ENCODE measurements around the gene METAP2.

The METAP2 gene

GRCh38 chr12:95473884-95474659 is at the start of gene METAP2 (continued):
- no peak for TF ChIP-seq ZNF175 (tag by site-specific recombination; IDR thresholded peaks at IDR 0.05)
- TF ChIP-seq SCRT2 (tag by site-specific recombination; IDR thresholded peaks at IDR 0.05) = no peak
- TF ChIP-seq ZNF596 (tag by site-specific recombination; IDR thresholded peaks at IDR 0.05) = no peak
- 0 out of 2 replicates have a peak, but pooled peaks have one; percentile 45 for TF ChIP-seq REST (tag by site-specific recombination; IDR thresholded peaks at IDR 0.05)
- no peak for TF ChIP-seq ZSCAN5A (tag by site-specific recombination; IDR thresholded peaks at IDR 0.05)
- no peak for TF ChIP-seq ZNF280D (tag by site-specific recombination; IDR thresholded peaks at IDR 0.05)
- TF ChIP-seq KLF8 (tag by site-specific recombination; IDR thresholded peaks at IDR 0.05) = peak; percentile 85
- TF ChIP-seq ZNF747 (tag by site-specific recombination; IDR thresholded peaks at IDR 0.05) = no peak
- TF ChIP-seq ZNF544 (tag by site-specific recombination; IDR thresholded peaks at IDR 0.05) = no peak
- no peak for TF ChIP-seq ZNF488 (tag by site-specific recombination; IDR thresholded peaks at IDR 0.05)
- TF ChIP-seq ZNF221 (tag by site-specific recombination; IDR thresholded peaks at IDR 0.05; ENCODE audit: borderline replicate concordance) = no peak
- TF ChIP-seq ZSCAN30 (tag by site-specific recombination; IDR thresholded peaks at IDR 0.05) = peak; percentile 82
- no peak for TF ChIP-seq ZNF529 (tag by site-specific recombination; IDR thresholded peaks at IDR 0.05; ENCODE audit: insufficient replicate concordance)
- peak; percentile 13; the same call in 1 of the 2 replicates for TF ChIP-seq MZF1 (tag by site-specific recombination; IDR thresholded peaks at IDR 0.05; ENCODE audit: borderline replicate concordance)
- no peak for TF ChIP-seq ZNF292 (tag by site-specific recombination; IDR thresholded peaks at IDR 0.05; ENCODE audit: borderline replicate concordance, low read depth)
- no peak for TF ChIP-seq GLIS1 (tag by site-specific recombination; IDR thresholded peaks at IDR 0.05)
- no peak for TF ChIP-seq ZNF18 (tag by site-specific recombination; IDR thresholded peaks at IDR 0.05)
- TF ChIP-seq ZNF548 (tag by site-specific recombination; IDR thresholded peaks at IDR 0.05) = no peak
- peak; percentile 78 for TF ChIP-seq SP7 (tag by site-specific recombination; IDR thresholded peaks at IDR 0.05)
- peak; percentile 62; the same call in 1 of the 2 replicates for TF ChIP-seq ZNF335 (tag by site-specific recombination; conservative IDR thresholded peaks at IDR 0.05)
- no peak for TF ChIP-seq ZNF623 (tag by site-specific recombination; IDR thresholded peaks at IDR 0.05)
- no peak for TF ChIP-seq ZNF16 (tag by site-specific recombination; IDR thresholded peaks at IDR 0.05; ENCODE audit: low read depth)
- no peak for TF ChIP-seq ZNF302 (tag by site-specific recombination; IDR thresholded peaks at IDR 0.05; ENCODE audit: low read depth)
- no peak for TF ChIP-seq ZNF404 (tag by site-specific recombination; IDR thresholded peaks at IDR 0.05)
- no peak for TF ChIP-seq ZNF169 (tag by site-specific recombination; IDR thresholded peaks at IDR 0.05)
- no peak for TF ChIP-seq ZNF274 (IDR thresholded peaks at IDR 0.05; ENCODE audit: low read length)
- TF ChIP-seq ZNF274 (tag by site-specific recombination; IDR thresholded peaks at IDR 0.05; ENCODE audit: borderline replicate concordance) = no peak
- no peak for TF ChIP-seq ZNF513 (tag by site-specific recombination; IDR thresholded peaks at IDR 0.05)

Data from HEK293 (cell line).